A549 (cell line): Measurements from ENCODE around the gene DSTYK. TPM values are rescaled to one million over a fixed set of nuclear protein-coding genes. Genes with fewer than 3 reads are reported as not detected.

Source experiments
- ATAC-seq, 2 experiments: fragments of 200-7000 bp in 1 of 2; fragments of >200 bp in 1 of 2; cut with Nextera tagmentation in 1 of 2; cut with Tn5 transposase in 1 of 2; 3 replicates each; pipeline versions ENCODE4 v1.8.0 to v1.9.1; 2018 to 2020; ENCODE audit warnings: mild to moderate bottlenecking in 1 of 2, moderate library complexity in 1 of 2
- CTCF ChIA-PET: fragments of 300-600 bp; sonication (Branson Sonifier 250); formaldehyde crosslinking; extraction: SDS; loops from one replicate; lab custom pipeline; 2021; ENCODE audit warnings: antibody characterized with exemption, inconsistent platforms; lab: Yijun Ruan, JAX
- POLR2A ChIA-PET: fragments of 350-600 bp; formaldehyde crosslinking; extraction: SDS; loops from one replicate; lab custom pipeline; 2021; ENCODE audit warnings: antibody characterized with exemption, inconsistent platforms; lab: Yijun Ruan, JAX
- DNase-seq, 2 experiments: peaks; one replicate each; pipeline versions ENCODE4 v3.0.0 to v3.0.0-alpha.2; 2011 to 2016; ENCODE audit warnings: low read depth in 1 of 2, low spot score in 1 of 2
- FAIRE-seq: peaks from 2 replicates; lab custom pipeline; 2011; peaks lifted over from hg19 to GRCh38; lab: Jason Lieb, UNC
- H3K27ac ChIP-seq, 2 experiments: fragments of >200 bp; sonication (Bioruptor Twin); formaldehyde crosslinking; 3 replicates each; pipeline ENCODE4 v1.5.1; 2016 to 2017
- H3K4me1 ChIP-seq: fragments of >200 bp; sonication (Bioruptor Twin); formaldehyde crosslinking; 3 replicates; pipeline ENCODE4 v1.6.1; 2016
- H3K4me2 ChIP-seq: fragments of >200 bp; sonication (Bioruptor Twin); formaldehyde crosslinking; 3 replicates; pipeline ENCODE4 v1.6.1; 2016
- H3K4me3 ChIP-seq: fragments of >200 bp; sonication (Bioruptor Twin); formaldehyde crosslinking; 3 replicates; pipeline ENCODE4 v1.5.1; 2016
- H3K9me3 ChIP-seq: fragments of >200 bp; sonication (Bioruptor Twin); formaldehyde crosslinking; 3 replicates; pipeline ENCODE4 v1.6.1; 2016
- BHLHE40 ChIP-seq: IDR thresholded peaks from 2 replicates; pipeline ENCODE4 v1.6.1; 2012; ENCODE audit warnings: low read depth, low read length, inconsistent platforms
- CBX2 ChIP-seq: fragments of 200-600 bp; sonication (generic); IDR thresholded peaks from 2 replicates; pipeline ENCODE4 v1.6.1; 2016; ENCODE audit warnings: low read depth, mild to moderate bottlenecking, borderline replicate concordance
- CEBPB ChIP-seq, 2 experiments: fragments of >200 bp in 1 of 2; sonication (Bioruptor Twin) in 1 of 2; formaldehyde crosslinking in 1 of 2; IDR thresholded peaks; 2 replicates each; pipeline ENCODE4 v1.6.1; 2012 to 2016
- CHD2 ChIP-seq: fragments of 150-350 bp; IDR thresholded peaks from 2 replicates; pipeline ENCODE4 v1.6.1; 2014; ENCODE audit warnings: low read length; ENCODE audit not compliant: partially characterized antibody
- EHMT2 ChIP-seq: fragments of 200-600 bp; sonication (generic); IDR thresholded peaks from 2 replicates; pipeline ENCODE4 v1.6.1; 2016; ENCODE audit warnings: antibody characterized with exemption, low read depth, mild to moderate bottlenecking, moderate library complexity
- FOSB ChIP-seq: fragments of 250-450 bp; sonication (Bioruptor Pico); IDR thresholded peaks from 2 replicates; pipeline ENCODE4 v1.5.0; 2020; ENCODE audit warnings: mild to moderate bottlenecking, moderate library complexity
- FOXS1 ChIP-seq: fragments of 250-450 bp; sonication (Bioruptor Pico); IDR thresholded peaks from 2 replicates; pipeline ENCODE4 v1.5.0; 2020; ENCODE audit warnings: mild to moderate bottlenecking, moderate library complexity
- GATA3 ChIP-seq: IDR thresholded peaks from 2 replicates; pipeline ENCODE4 v1.6.1; 2012; ENCODE audit warnings: borderline replicate concordance
- KDM1A ChIP-seq: fragments of 200-600 bp; sonication (generic); IDR thresholded peaks from 2 replicates; pipeline ENCODE4 v1.6.1; 2016; ENCODE audit warnings: low read depth, mild to moderate bottlenecking
- KDM5A ChIP-seq: fragments of 200-600 bp; sonication (generic); IDR thresholded peaks from 2 replicates; pipeline ENCODE4 v1.6.1; 2016; ENCODE audit warnings: antibody characterized with exemption, mild to moderate bottlenecking
- MAZ ChIP-seq: fragments of 150-350 bp; IDR thresholded peaks from 2 replicates; pipeline ENCODE4 v1.6.1; 2014; ENCODE audit warnings: antibody characterized with exemption, low read depth, low read length, borderline replicate concordance
- MYC ChIP-seq: IDR thresholded peaks from 2 replicates; pipeline ENCODE4 v1.6.1; 2012; ENCODE audit warnings: mild to moderate bottlenecking, inconsistent platforms, low read length, improper control_type of control experiment, borderline replicate concordance
- NFE2L2 ChIP-seq: fragments of 150-350 bp; conservative IDR thresholded peaks from 2 replicates; pipeline ENCODE4 v1.6.1; 2014; ENCODE audit warnings: low read length
- NPAS2 ChIP-seq: fragments of 250-450 bp; sonication (Bioruptor Pico); IDR thresholded peaks from 2 replicates; pipeline ENCODE4 v1.8.0; 2022; ENCODE audit warnings: mild to moderate bottlenecking, moderate library complexity, borderline replicate concordance
- POLR2A ChIP-seq: IDR thresholded peaks from 2 replicates; pipeline ENCODE4 v1.6.1; 2012; ENCODE audit warnings: mild to moderate bottlenecking, low read length
- POLR2AphosphoS2 ChIP-seq: conservative IDR thresholded peaks from 2 replicates; pipeline ENCODE4 v1.6.1; 2012; ENCODE audit warnings: low read length, improper control_type of control experiment, inconsistent platforms
- RARB ChIP-seq: fragments of 250-450 bp; sonication (Bioruptor Pico); IDR thresholded peaks from 2 replicates; pipeline ENCODE4 v1.8.0; 2021; ENCODE audit warnings: mild to moderate bottlenecking, moderate library complexity
- ZNF302 ChIP-seq: fragments of 250-450 bp; sonication (Bioruptor Pico); IDR thresholded peaks from 2 replicates; pipeline ENCODE4 v1.9.0; 2021; ENCODE audit warnings: inconsistent platforms, mild to moderate bottlenecking, moderate library complexity
- ZSCAN20 ChIP-seq: fragments of 250-450 bp; sonication (Bioruptor Pico); IDR thresholded peaks from 2 replicates; pipeline ENCODE4 v1.8.0; 2022; ENCODE audit warnings: mild to moderate bottlenecking, moderate library complexity
- WGBS: methylation state at CpG from one replicate; pipeline ENCODE4 v1.1.6; 2017; ENCODE audit errors: missing lambda C conversion rate; 5-methylcytosine and 5-hydroxymethylcytosine counted together
- polyA plus RNA-seq, 4 experiments: library from polyadenylated mRNA; depleted of rRNA in 3 of 4; stranded (reverse); fragments of >200 nt; fragmentation: RNase III in 1 of 4; extraction: RNeasy Plus Mini Kit Qiagen cat#74134 plus additional on column Dnase treatment in 1 of 4; gene quantifications; 2 replicates in 3 of 4; 3 replicates in 1 of 4; pipeline ENCODE4 v1.2.3, GENCODE V29; 2011 to 2017
- TF ChIP-seq, protein P1 (sequence below): fragments of >200 bp; sonication (Bioruptor Twin); formaldehyde crosslinking; IDR thresholded peaks from 3 replicates; pipeline ENCODE4 v1.6.1; 2016
- TF ChIP-seq, protein P2 (sequence below): fragments of >200 bp; sonication (Bioruptor Twin); formaldehyde crosslinking; IDR thresholded peaks from 2 replicates; pipeline ENCODE4 v1.6.1; 2016
- TF ChIP-seq, protein P3 (sequence below): fragments of 450-650 bp; IDR thresholded peaks from 2 replicates; pipeline ENCODE4 v1.6.1; 2014; ENCODE audit warnings: antibody characterized with exemption
- TF ChIP-seq, protein P4 (sequence below): fragments of 250-450 bp; sonication (Bioruptor Pico); IDR thresholded peaks from 2 replicates; pipeline ENCODE4 v1.5.0; 2020; ENCODE audit warnings: low read depth, mild to moderate bottlenecking, moderate library complexity
- TF ChIP-seq, protein P5 (sequence below): fragments of >200 bp; sonication (Bioruptor Twin); formaldehyde crosslinking; IDR thresholded peaks from 3 replicates; pipeline ENCODE4 v1.5.1; 2016
- TF ChIP-seq, protein P6 (sequence below): fragments of 200-600 bp; sonication (generic); IDR thresholded peaks from 2 replicates; pipeline ENCODE4 v1.6.1; 2016; ENCODE audit warnings: antibody characterized with exemption, mild to moderate bottlenecking, moderate library complexity

The DSTYK gene
- polyA plus RNA-seq, 2 of the 4 experiments (the other 2 are of a cell fraction): 8.6 to 9.0 TPM

DNA sequence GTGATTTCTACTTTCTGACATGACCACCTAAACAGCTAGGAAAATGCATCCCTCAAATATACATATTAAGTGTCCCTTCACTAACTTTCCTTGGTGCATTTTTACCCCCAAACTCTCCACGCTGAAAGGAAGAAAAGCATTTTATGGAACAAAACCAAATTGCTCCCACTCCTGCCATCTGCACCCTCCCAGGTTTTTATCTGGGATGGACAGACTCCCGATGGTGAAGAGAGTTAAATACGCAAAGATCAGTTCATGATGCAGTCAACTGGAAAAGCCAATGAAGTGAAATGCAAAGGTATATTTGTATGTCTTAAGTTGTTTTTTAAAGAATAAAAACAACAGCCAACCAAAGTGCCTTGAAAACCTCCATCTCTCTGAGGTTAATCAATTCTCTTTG lies 2.7 kb downstream of the DSTYK start:
- ATAC-seq: no peak
- no peak for FAIRE-seq
- CTCF ChIA-PET: no interaction called here
- no peak for DNase-seq
- Histone ChIP-seq H3K4me2 (no peak overlapping the region), H3K4me1 (peaks cover 13% of the 10 kb centered on the region; the same call in 2 of the 3 replicates), H3K9me3 (no peaks in the 10 kb centered on the region), H3K4me3 (no peak overlapping the region), H3K27ac (no peak overlapping the region)
- TF ChIP-seq FOXS1 (CRISPR knock-in tag) (no peak), POLR2A (no peak), RARB (CRISPR knock-in tag) (no peak), FOSB (CRISPR knock-in tag) (no peak), NFE2L2 (no peak), MAZ (no peak), ZNF302 (CRISPR knock-in tag) (no peak), CBX2 (no peak), KDM1A (no peak), MYC (no peak), GATA3 (no peak), ZSCAN20 (CRISPR knock-in tag) (no peak), POLR2AphosphoS2 (no peak)
- TF ChIP-seq, protein P1, sequence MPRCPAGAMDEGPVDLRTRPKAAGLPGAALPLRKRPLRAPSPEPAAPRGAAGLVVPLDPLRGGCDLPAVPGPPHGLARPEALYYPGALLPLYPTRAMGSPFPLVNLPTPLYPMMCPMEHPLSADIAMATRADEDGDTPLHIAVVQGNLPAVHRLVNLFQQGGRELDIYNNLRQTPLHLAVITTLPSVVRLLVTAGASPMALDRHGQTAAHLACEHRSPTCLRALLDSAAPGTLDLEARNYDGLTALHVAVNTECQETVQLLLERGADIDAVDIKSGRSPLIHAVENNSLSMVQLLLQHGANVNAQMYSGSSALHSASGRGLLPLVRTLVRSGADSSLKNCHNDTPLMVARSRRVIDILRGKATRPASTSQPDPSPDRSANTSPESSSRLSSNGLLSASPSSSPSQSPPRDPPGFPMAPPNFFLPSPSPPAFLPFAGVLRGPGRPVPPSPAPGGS: no peak
- TF ChIP-seq, protein P2, sequence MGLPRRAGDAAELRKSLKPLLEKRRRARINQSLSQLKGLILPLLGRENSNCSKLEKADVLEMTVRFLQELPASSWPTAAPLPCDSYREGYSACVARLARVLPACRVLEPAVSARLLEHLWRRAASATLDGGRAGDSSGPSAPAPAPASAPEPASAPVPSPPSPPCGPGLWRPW: no peak
- POLR2A ChIA-PET: no interaction called here
- WGBS: 85% methylated on average over 3 of the region's 3 CpGs

DNA sequence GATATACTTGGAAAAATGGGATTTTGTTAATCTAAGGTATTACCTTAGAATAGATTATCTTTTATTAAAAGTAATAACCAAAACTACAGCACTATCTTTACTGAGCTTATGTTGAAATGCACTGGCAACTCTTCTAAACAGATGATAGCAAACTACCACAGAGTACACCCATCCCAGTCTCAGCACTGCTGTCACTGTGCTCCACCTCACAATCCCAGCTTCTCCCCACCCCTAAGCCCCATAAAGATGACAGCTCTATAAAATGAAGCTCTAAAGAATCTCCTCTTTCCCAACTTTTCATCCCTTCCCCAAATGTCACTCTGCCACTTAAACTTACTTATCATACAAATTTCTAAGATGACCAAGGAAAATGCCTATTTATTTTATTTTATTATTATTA lies 6.4 kb downstream of the DSTYK start:
- ChIA-PET CTCF (interaction anchor here (0.7 to 2.1 kb wide), 5 partner anchors 17 to 63 kb away, joined by 3 to 6 read pairs (median 4); partner anchors contain the start of gene TMCC2), POLR2A (no interaction called here)
- DNase-seq: no peak
- H3K27ac ChIP-seq: no peak overlapping the region
- TF ChIP-seq FOSB (CRISPR knock-in tag): no peak
- no peak overlapping the region for H3K4me3 ChIP-seq
- FAIRE-seq: no peak
- no peaks in the 10 kb centered on the region for H3K9me3 ChIP-seq
- H3K4me2 ChIP-seq: no peak overlapping the region
- H3K4me1 ChIP-seq: peaks cover 9% of the 10 kb centered on the region; the same call in 2 of the 3 replicates
- no peak; a peak in 1 of 6 replicates for ATAC-seq

DNA sequence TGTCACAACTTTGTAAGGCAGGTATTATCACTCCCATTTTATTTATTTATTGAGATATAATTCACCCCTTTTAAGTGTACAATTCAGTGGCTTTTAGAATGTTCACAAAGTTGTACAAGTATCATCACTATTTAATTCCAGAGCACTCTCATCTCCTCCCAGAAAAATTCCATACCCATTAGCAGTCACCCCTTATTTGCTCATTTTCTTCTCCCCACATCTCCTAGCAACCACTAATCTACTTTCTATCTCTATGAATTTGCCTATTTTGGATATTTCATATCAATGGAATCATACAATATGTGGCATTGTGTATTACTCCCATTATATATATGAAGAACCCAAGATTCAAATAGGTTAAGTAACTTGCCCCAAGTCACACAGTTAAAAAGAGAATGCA lies 7.0 kb downstream of the DSTYK start:
- POLR2A ChIA-PET: no interaction called here
- peak in 1 of 2 experiments; percentile 39; a peak in 1 of 6 replicates for ATAC-seq
- no peak overlapping the region for H3K27ac ChIP-seq

More for the DNA sequence above, 7.0 kb downstream of the DSTYK start:
- H3K9me3 ChIP-seq: no peaks in the 10 kb centered on the region
- no peak overlapping the region for H3K4me2 ChIP-seq
- no peak for FAIRE-seq
- TF ChIP-seq KDM5A (no peak), CHD2 (no peak), CEBPB (IDR thresholded peaks at IDR 0.05) (no peak), MYC (no peak), ZNF302 (CRISPR knock-in tag) (no peak), NPAS2 (CRISPR knock-in tag) (no peak), EHMT2 (no peak), BHLHE40 (no peak)
- TF ChIP-seq, protein P3, sequence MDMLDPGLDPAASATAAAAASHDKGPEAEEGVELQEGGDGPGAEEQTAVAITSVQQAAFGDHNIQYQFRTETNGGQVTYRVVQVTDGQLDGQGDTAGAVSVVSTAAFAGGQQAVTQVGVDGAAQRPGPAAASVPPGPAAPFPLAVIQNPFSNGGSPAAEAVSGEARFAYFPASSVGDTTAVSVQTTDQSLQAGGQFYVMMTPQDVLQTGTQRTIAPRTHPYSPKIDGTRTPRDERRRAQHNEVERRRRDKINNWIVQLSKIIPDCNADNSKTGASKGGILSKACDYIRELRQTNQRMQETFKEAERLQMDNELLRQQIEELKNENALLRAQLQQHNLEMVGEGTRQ: no peak
- TF ChIP-seq, protein P4, sequence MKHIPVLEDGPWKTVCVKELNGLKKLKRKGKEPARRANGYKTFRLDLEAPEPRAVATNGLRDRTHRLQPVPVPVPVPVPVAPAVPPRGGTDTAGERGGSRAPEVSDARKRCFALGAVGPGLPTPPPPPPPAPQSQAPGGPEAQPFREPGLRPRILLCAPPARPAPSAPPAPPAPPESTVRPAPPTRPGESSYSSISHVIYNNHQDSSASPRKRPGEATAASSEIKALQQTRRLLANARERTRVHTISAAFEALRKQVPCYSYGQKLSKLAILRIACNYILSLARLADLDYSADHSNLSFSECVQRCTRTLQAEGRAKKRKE: no peak
- TF ChIP-seq, protein P5, sequence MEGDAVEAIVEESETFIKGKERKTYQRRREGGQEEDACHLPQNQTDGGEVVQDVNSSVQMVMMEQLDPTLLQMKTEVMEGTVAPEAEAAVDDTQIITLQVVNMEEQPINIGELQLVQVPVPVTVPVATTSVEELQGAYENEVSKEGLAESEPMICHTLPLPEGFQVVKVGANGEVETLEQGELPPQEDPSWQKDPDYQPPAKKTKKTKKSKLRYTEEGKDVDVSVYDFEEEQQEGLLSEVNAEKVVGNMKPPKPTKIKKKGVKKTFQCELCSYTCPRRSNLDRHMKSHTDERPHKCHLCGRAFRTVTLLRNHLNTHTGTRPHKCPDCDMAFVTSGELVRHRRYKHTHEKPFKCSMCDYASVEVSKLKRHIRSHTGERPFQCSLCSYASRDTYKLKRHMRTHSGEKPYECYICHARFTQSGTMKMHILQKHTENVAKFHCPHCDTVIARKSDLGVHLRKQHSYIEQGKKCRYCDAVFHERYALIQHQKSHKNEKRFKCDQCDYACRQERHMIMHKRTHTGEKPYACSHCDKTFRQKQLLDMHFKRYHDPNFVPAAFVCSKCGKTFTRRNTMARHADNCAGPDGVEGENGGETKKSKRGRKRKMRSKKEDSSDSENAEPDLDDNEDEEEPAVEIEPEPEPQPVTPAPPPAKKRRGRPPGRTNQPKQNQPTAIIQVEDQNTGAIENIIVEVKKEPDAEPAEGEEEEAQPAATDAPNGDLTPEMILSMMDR: no peak
- TF ChIP-seq, protein P6, sequence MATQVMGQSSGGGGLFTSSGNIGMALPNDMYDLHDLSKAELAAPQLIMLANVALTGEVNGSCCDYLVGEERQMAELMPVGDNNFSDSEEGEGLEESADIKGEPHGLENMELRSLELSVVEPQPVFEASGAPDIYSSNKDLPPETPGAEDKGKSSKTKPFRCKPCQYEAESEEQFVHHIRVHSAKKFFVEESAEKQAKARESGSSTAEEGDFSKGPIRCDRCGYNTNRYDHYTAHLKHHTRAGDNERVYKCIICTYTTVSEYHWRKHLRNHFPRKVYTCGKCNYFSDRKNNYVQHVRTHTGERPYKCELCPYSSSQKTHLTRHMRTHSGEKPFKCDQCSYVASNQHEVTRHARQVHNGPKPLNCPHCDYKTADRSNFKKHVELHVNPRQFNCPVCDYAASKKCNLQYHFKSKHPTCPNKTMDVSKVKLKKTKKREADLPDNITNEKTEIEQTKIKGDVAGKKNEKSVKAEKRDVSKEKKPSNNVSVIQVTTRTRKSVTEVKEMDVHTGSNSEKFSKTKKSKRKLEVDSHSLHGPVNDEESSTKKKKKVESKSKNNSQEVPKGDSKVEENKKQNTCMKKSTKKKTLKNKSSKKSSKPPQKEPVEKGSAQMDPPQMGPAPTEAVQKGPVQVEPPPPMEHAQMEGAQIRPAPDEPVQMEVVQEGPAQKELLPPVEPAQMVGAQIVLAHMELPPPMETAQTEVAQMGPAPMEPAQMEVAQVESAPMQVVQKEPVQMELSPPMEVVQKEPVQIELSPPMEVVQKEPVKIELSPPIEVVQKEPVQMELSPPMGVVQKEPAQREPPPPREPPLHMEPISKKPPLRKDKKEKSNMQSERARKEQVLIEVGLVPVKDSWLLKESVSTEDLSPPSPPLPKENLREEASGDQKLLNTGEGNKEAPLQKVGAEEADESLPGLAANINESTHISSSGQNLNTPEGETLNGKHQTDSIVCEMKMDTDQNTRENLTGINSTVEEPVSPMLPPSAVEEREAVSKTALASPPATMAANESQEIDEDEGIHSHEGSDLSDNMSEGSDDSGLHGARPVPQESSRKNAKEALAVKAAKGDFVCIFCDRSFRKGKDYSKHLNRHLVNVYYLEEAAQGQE: no peak
- TF ChIP-seq, all 56 proteins: peak for 0
- CTCF ChIA-PET: interaction anchor here (0.7 to 1.2 kb wide), 4 partner anchors 11 to 84 kb away, joined by 3 to 4 read pairs (median 3); no protein-coding TSS in a partner anchor
- DNase-seq: no peak
- no peak overlapping the region for H3K4me3 ChIP-seq
- peaks cover 6% of the 10 kb centered on the region; the same call in 2 of the 3 replicates for H3K4me1 ChIP-seq
